ENCODE measurements around the gene DAPK1.

DNA sequence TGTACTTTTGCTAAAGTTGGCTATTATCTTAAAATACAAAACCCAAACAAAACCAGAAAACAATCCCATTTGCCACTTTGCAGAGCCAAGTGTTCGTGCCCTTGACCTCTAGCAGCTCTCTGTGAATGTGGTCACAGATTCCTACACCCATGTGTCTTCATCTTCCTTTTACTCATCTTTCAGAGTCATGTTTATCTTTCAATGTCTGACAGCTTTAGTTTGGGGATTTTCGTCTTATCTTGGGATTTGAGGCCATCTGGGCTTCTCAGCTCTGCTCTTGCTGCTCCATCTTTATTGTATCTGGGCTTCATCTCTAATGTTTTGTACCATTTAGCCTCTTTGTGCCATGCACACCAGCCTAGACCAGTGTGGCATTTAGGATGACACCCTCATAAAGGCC lies 81.0 kb downstream of the DAPK1 start:
- TF ChIP-seq, protein P1, sequence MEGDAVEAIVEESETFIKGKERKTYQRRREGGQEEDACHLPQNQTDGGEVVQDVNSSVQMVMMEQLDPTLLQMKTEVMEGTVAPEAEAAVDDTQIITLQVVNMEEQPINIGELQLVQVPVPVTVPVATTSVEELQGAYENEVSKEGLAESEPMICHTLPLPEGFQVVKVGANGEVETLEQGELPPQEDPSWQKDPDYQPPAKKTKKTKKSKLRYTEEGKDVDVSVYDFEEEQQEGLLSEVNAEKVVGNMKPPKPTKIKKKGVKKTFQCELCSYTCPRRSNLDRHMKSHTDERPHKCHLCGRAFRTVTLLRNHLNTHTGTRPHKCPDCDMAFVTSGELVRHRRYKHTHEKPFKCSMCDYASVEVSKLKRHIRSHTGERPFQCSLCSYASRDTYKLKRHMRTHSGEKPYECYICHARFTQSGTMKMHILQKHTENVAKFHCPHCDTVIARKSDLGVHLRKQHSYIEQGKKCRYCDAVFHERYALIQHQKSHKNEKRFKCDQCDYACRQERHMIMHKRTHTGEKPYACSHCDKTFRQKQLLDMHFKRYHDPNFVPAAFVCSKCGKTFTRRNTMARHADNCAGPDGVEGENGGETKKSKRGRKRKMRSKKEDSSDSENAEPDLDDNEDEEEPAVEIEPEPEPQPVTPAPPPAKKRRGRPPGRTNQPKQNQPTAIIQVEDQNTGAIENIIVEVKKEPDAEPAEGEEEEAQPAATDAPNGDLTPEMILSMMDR (IDR thresholded peaks at IDR 0.05) = no peak
- no peak for TF ChIP-seq EZH2 (IDR thresholded peaks at IDR 0.05; ENCODE audit: borderline replicate concordance, insufficient read depth, low read depth, low read length, poor library complexity, severe bottlenecking)
